Stimulated activated CD4-positive, alpha-beta T cell treated with anti-CD3 and anti-CD28 coated beads, Interleukin-1b, Interleukin-23, amount 100 ng/mL, for 48 hours (primary cell): ENCODE measurements around the gene HSPG2.
"Not testable (repeated sequence)": the region's sequence is repeated elsewhere in the genome, so short reads cannot be mapped to it uniquely, and the experiment has no call there.

Source experiments
- DNase-seq: peaks from one replicate; pipeline ENCODE4 v3.0.0-alpha.2; 2020

Gene HSPG2

DNA sequence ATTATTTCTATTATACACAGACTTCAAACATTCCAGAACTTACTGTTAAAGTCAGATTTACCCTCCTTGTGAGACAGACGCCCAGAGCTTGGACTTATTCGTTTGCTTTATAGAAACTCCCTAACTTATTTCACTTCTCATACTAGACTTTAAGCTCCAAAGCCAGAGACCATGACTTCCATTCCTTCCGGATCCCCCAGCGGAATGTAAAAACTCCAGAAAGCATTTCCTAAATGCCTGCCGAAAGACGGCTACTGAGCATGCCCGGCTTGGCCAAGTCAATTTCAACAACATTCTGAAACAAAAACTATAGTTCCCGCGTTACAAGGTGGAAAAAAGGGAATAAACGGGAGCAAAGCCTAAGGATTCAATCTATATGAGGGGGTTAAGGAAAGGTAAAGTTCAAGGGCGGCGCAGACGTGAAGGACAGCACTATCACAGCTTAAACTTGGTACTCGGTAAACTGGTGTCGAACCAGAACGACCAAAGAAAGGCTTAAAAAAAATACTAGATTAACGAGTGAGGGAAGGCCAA is 155.2 kb downstream of the HSPG2 start:
- no peak for DNase-seq

DNA sequence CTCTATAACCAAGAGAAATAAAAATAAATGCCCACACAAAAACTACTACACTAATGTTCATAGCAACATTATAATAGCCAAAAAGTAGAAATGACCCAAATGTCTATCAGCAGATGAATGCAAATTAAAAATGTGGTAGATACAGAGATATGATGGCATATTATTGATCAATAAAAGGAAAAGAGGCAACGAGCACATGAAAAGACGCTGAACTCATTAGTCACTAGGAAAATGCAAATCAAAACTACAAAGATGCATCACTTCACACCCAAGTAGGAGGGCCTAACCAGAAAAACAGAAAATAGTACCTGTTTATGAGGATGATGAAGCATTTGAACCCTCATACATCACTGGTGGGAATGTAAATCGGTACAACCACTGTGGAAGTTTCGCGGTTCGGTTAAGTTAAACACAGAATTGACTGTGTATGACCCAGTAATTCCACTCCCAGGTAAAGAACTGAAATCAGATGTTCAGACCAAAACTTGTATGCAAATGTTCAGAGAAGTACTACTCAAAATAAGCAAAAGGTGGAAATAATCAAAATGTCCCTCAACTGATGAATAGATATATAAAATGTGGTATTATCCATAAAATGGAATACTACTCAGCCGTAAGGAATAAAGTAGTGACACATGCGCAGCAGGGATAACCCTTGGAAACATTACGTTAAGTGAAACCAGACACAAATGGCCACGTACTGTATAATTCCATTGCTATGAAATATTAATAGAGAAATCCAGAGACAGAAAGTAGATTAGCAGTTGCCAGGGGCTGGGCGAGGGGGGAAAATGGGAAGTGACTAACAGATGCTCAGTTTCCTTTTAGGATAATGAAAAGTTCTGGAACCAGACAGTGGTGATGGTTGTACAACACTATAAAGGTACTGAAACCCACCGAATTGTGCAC is 157.2 kb downstream of the HSPG2 start:
- DNase-seq, result peak; percentile 76

DNA sequence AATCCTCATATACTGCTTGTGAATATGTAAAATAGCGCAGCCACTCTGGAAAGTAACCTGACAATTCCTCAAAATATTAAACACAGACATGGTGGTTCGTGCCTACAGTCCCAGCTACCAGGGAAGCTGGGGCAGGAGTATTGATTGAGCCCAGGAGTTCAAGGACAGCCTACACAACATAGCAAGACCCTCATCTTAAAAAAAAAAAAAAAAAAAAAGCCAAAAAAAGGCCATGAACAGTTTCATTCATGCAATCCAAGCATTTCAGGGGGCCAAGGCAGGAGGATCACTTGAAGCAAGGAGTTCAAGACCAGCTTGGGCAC is 158.7 kb downstream of the HSPG2 start:
- DNase-seq, result no peak

DNA sequence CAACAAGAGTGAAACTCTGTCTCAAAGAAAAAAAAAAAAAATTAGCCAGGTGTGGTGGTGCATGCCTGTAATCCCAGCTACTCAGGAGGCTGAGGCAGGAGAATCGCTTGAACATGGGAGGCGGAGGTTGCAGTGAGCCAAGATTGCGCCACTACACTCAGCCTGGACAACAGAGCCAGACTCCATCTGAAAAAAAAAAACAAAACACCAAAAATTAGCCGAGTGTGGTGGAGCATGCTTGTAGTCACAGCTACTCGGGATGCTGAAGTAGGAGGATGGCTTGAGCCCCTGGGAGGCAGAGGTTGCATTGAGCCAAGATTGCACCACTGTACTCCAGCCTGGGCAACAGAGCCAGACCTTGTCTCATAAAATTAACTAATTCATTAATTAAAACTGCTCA is 160.2 kb downstream of the HSPG2 start:
- not testable (repeated sequence) for DNase-seq

DNA sequence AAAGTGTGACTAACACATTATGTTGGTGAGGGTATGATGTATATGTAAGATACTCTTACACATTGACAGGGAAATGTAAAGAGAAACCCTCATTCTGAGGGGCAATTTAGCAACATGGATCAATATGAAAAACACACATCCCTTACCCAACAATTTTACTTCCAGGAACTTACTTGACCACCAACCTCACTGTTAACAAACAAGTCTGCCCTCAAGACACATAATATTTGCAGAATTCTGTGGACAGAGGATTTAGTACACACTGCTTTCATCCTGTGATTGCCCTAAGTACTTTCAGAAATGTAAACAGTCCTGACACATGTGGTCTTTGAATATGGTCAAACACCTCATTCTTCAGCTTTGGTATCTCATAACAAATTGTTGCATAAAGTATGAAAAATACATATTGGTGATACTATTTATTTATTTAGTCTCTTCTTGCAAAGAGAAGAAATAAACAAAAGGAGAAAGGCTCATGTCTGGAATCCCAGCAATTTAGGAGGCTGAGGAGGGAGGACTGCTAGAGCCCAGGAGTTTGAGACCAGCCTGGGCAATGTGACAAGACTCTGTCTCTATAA is 161.0 kb downstream of the HSPG2 start:
- DNase-seq, result no peak

DNA sequence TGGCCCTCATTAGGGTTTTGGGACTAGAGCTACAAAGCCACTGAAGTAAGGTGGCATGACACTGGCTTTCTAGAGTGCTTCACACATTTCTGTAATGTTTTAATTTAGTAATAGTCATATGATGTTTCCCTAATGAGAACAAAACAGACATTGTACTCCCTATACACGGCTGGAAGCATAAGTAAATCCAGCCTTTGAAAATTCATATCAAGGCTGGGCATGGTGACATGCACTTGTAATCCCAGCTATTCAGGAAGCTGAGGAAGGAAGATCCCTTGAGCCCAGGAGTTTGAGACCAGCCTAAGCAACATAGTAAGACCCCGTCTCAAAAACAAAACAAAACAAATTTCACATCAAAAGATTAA is 161.6 kb downstream of the HSPG2 start:
- no peak for DNase-seq

DNA sequence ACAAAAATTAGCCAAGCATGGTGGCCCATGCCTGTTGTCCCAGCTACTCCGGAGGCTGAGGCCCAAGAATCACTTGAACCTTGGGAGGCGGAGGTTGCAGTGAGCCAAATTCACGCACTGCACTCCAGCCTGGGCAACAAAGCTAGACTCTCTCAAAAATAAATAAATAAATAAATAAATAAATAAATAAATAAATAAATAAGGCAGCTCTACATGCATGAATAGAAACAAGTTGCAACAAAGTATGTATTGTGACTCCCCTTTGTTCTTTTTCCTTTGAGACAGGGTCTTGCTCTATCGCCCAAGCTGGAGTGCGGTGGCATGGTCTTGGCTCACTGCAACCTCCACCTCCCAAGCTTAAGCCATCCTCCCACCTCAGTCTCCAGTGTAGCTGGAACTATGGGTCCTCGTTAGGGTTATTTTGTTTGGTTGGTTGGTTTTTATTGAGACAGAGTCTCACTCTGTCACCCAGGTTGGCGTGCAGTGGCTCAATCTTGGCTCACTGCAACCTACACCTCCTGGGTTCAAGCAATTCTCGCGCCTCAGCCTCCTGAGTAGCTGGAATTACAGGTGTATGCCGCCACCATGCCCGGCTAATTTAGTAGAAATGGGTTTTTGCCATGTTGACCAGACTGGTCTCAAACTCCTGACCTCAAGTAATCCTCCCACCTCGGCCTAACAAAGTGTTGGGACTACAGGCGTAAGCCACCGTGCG is 162.1 kb downstream of the HSPG2 start:
- no peak for DNase-seq

DNA sequence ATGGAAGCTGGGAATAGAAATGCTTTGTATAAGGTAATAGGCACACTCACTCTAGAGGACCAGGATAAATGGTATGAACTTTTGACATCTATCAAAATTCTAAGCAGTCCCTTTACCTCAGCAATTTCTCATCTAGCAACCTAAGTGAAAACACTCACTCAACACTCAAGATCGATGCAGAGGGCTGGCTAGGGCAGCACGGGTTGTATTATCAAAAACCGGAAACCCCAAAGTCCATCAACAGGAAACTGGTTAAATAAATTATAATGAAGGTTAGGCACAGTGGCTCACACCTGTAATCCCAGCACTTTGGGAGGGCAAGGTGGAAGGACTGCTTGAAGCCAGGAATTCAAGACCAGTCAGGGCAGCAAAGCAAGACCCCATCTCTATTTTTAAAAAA is 163.5 kb downstream of the HSPG2 start:
- DNase-seq, result no peak
